Brain microvascular endothelial cell (primary cell): ENCODE measurements around the gene MAPK12.
"Not testable (repeated sequence)": the region's sequence is repeated elsewhere in the genome, so short reads cannot be mapped to it uniquely, and the experiment has no call there.

ENCODE experiments used
- DNase-seq: peaks from one replicate; pipeline ENCODE4 v3.0.0-alpha.2; 2020
- H3K27ac ChIP-seq: fragments of 250-450 bp; sonication (Bioruptor Pico); 2 replicates; pipeline ENCODE4 v1.5.1; 2020; ENCODE audit warnings: mild to moderate bottlenecking, moderate library complexity
- H3K27me3 ChIP-seq: fragments of 250-450 bp; sonication (Bioruptor Pico); replicated peaks from 2 replicates; pipeline ENCODE4 v1.5.1; 2020; ENCODE audit warnings: mild to moderate bottlenecking
- H3K36me3 ChIP-seq: fragments of 250-450 bp; sonication (Bioruptor Pico); replicated peaks from 2 replicates; pipeline ENCODE4 v1.5.1; 2020; ENCODE audit warnings: mild to moderate bottlenecking
- H3K4me3 ChIP-seq: 2 replicates; pipeline ENCODE4 v1.5.1; 2011; ENCODE audit warnings: low read depth, mild to moderate bottlenecking, control low read depth, low read length, moderate library complexity
- in situ Hi-C: cut with HindIII; loops from 2 replicates; pipeline ENCODE4 v1.10.0; 2017; ENCODE audit warnings: low sequenced_read_pairs, low pct_ligation_motif_present
- TF ChIP-seq, protein P1 (sequence below): IDR thresholded peaks from 2 replicates; pipeline ENCODE4 v1.5.1; 2011; ENCODE audit warnings: low read depth, mild to moderate bottlenecking, moderate library complexity, low read length, control low read depth, inconsistent platforms; ENCODE audit errors: missing control alignments

MAPK12 gene

DNA sequence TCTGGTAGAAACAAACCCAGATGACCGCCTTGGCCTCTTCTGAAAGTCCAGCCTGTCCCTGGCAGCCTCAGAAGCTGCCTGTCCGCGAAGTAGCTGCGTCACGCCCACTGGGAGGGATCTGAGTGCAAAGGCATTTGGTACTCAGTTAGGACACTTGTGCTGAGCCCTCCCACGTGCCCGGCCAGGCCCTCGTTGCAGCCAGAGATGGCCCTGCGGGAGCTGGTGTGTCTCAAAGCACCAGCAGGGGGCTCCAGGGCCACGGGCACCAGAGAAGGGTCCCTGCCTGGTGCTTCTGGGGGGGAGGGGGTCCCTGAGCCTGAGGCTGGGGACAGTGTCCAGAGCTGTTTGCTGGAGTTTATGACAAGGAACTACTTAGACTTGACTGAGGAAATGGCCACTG is 54.9 kb downstream of the MAPK12 start:
- H3K4me3 ChIP-seq = no peak overlapping the region
- no peaks in the 10 kb centered on the region for H3K27me3 ChIP-seq
- no peak overlapping the region for H3K27ac ChIP-seq
- DNase-seq = peak; percentile 28
- in situ Hi-C loops = no loop called here
- H3K36me3 ChIP-seq = peaks cover 25% of the 10 kb centered on the region
- TF ChIP-seq, protein P1, sequence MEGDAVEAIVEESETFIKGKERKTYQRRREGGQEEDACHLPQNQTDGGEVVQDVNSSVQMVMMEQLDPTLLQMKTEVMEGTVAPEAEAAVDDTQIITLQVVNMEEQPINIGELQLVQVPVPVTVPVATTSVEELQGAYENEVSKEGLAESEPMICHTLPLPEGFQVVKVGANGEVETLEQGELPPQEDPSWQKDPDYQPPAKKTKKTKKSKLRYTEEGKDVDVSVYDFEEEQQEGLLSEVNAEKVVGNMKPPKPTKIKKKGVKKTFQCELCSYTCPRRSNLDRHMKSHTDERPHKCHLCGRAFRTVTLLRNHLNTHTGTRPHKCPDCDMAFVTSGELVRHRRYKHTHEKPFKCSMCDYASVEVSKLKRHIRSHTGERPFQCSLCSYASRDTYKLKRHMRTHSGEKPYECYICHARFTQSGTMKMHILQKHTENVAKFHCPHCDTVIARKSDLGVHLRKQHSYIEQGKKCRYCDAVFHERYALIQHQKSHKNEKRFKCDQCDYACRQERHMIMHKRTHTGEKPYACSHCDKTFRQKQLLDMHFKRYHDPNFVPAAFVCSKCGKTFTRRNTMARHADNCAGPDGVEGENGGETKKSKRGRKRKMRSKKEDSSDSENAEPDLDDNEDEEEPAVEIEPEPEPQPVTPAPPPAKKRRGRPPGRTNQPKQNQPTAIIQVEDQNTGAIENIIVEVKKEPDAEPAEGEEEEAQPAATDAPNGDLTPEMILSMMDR = peak; percentile 72

- in situ Hi-C loops = no loop called here
- no peaks in the 10 kb centered on the region for H3K27me3 ChIP-seq
- TF ChIP-seq, protein P1 = no peak
- DNase-seq = no peak
- no peak overlapping the region for H3K27ac ChIP-seq
- no peak overlapping the region for H3K4me3 ChIP-seq
- H3K36me3 ChIP-seq = peaks cover 21% of the 10 kb centered on the region
Observed at GRCh38 chr22:50205781-50206569, 55.5 kb downstream of the MAPK12 start.

- peaks cover 15% of the 10 kb centered on the region for H3K36me3 ChIP-seq
- H3K4me3 ChIP-seq, DNase-seq, H3K27ac ChIP-seq, in situ Hi-C loops, H3K27me3 ChIP-seq: not testable (repeated sequence)
Observed at GRCh38 chr22:50204998-50205397, 56.5 kb downstream of the MAPK12 start.

GRCh38 chr22:50204571-50204970 is 56.9 kb downstream of the MAPK12 start:
- H3K27me3 ChIP-seq = no peaks in the 10 kb centered on the region
- no peak overlapping the region for H3K27ac ChIP-seq
- in situ Hi-C loops = no loop called here
- no peak overlapping the region for H3K4me3 ChIP-seq
- no peak for DNase-seq
- peaks cover 15% of the 10 kb centered on the region for H3K36me3 ChIP-seq
- TF ChIP-seq, protein P1 = no peak

- TF ChIP-seq, protein P1 = no peak
- in situ Hi-C loops = no loop called here
- no peak overlapping the region for H3K27ac ChIP-seq
- no peak overlapping the region for H3K4me3 ChIP-seq
- H3K36me3 ChIP-seq = peaks cover 14% of the 10 kb centered on the region
- no peaks in the 10 kb centered on the region for H3K27me3 ChIP-seq
- DNase-seq = no peak
Observed at GRCh38 chr22:50203288-50203687, 58.2 kb downstream of the MAPK12 start.
